Measurements from ENCODE around the gene HECTD4.

Gene HECTD4

GRCh38 chr12:112191840-112192321 is 190.3 kb downstream of the HECTD4 start:
- POLR2A ChIA-PET: interaction anchor here (2.1 kb wide), 1 partner anchor 11 kb away, joined by 5 read pairs; no protein-coding TSS in a partner anchor
- no peak for TF ChIP-seq SUZ12 (IDR thresholded peaks at IDR 0.05)
- TF ChIP-seq TARDBP (IDR thresholded peaks at IDR 0.05): no peak
- TF ChIP-seq NFRKB (IDR thresholded peaks at IDR 0.05): no peak
- TF ChIP-seq BHLHE40 (IDR thresholded peaks at IDR 0.05; ENCODE audit: borderline replicate concordance): no peak
- no peak for TF ChIP-seq PKNOX1 (IDR thresholded peaks at IDR 0.05)
- no peak for TF ChIP-seq CTBP1 (IDR thresholded peaks at IDR 0.05; ENCODE audit: borderline replicate concordance)
- no peak for TF ChIP-seq ZNF384 (IDR thresholded peaks at IDR 0.05)
- TF ChIP-seq FOXA1 (IDR thresholded peaks at IDR 0.05): no peak
- no peak for TF ChIP-seq ELF4 (IDR thresholded peaks at IDR 0.05)
- TF ChIP-seq FOXK2 (IDR thresholded peaks at IDR 0.05): no peak
- TF ChIP-seq HDGF (IDR thresholded peaks at IDR 0.05; ENCODE audit: borderline replicate concordance): no peak
- TF ChIP-seq L3MBTL2 (conservative IDR thresholded peaks at IDR 0.05): no peak
- no peak for TF ChIP-seq FOXM1 (IDR thresholded peaks at IDR 0.05; ENCODE audit: borderline replicate concordance)
- no peak for TF ChIP-seq ARNT (IDR thresholded peaks at IDR 0.05)
- no peak for TF ChIP-seq SP1 (IDR thresholded peaks at IDR 0.05)
- TF ChIP-seq LEF1 (IDR thresholded peaks at IDR 0.05; ENCODE audit: borderline replicate concordance): no peak
- no peak for DNase-seq (ENCODE audit: extremely low spot score)

GRCh38 chr12:112191201-112191600 is 191.0 kb downstream of the HECTD4 start:
- ChIA-PET POLR2A (no interaction called here), CTCF (no interaction called here)
- no peak for TF ChIP-seq ARNT (IDR thresholded peaks at IDR 0.05)
- TF ChIP-seq ELF4 (IDR thresholded peaks at IDR 0.05): no peak
- no peak for TF ChIP-seq L3MBTL2 (conservative IDR thresholded peaks at IDR 0.05)
- DNase-seq (ENCODE audit: extremely low spot score): no peak

More at GRCh38 chr12:112191840-112192321, 190.3 kb downstream of the HECTD4 start:
- CTCF ChIA-PET: no interaction called here

GRCh38 chr12:112190231-112191025 is 191.8 kb downstream of the HECTD4 start:
- TF ChIP-seq FOXA1 (IDR thresholded peaks at IDR 0.05) (no peak), NFRKB (IDR thresholded peaks at IDR 0.05) (no peak), BHLHE40 (IDR thresholded peaks at IDR 0.05; ENCODE audit: borderline replicate concordance) (no peak), FOXM1 (IDR thresholded peaks at IDR 0.05; ENCODE audit: borderline replicate concordance) (no peak), PKNOX1 (IDR thresholded peaks at IDR 0.05) (no peak), HDGF (IDR thresholded peaks at IDR 0.05; ENCODE audit: borderline replicate concordance) (no peak), FOXK2 (IDR thresholded peaks at IDR 0.05) (no peak), SP1 (IDR thresholded peaks at IDR 0.05) (no peak), SUZ12 (IDR thresholded peaks at IDR 0.05) (no peak), L3MBTL2 (conservative IDR thresholded peaks at IDR 0.05) (no peak), ZNF384 (IDR thresholded peaks at IDR 0.05) (no peak), CTBP1 (IDR thresholded peaks at IDR 0.05; ENCODE audit: borderline replicate concordance) (no peak), ELF4 (IDR thresholded peaks at IDR 0.05) (no peak), TARDBP (IDR thresholded peaks at IDR 0.05) (no peak), ARNT (IDR thresholded peaks at IDR 0.05) (no peak), LEF1 (IDR thresholded peaks at IDR 0.05; ENCODE audit: borderline replicate concordance) (no peak)
- ChIA-PET CTCF (no interaction called here), POLR2A (no interaction called here)
- no peak for DNase-seq (ENCODE audit: extremely low spot score)

- no peak for DNase-seq (ENCODE audit: extremely low spot score)
- POLR2A ChIA-PET: no interaction called here
- TF ChIP-seq FOXA1 (IDR thresholded peaks at IDR 0.05) (no peak), BHLHE40 (IDR thresholded peaks at IDR 0.05; ENCODE audit: borderline replicate concordance) (no peak), TARDBP (IDR thresholded peaks at IDR 0.05) (no peak), ARNT (IDR thresholded peaks at IDR 0.05) (no peak), HDGF (IDR thresholded peaks at IDR 0.05; ENCODE audit: borderline replicate concordance) (no peak), NFRKB (IDR thresholded peaks at IDR 0.05) (no peak), LEF1 (IDR thresholded peaks at IDR 0.05; ENCODE audit: borderline replicate concordance) (no peak), PKNOX1 (IDR thresholded peaks at IDR 0.05) (no peak), L3MBTL2 (conservative IDR thresholded peaks at IDR 0.05) (no peak), FOXK2 (IDR thresholded peaks at IDR 0.05) (no peak), ELF4 (IDR thresholded peaks at IDR 0.05) (no peak), ZNF384 (IDR thresholded peaks at IDR 0.05) (no peak), FOXM1 (IDR thresholded peaks at IDR 0.05; ENCODE audit: borderline replicate concordance) (no peak), SUZ12 (IDR thresholded peaks at IDR 0.05) (no peak), CTBP1 (IDR thresholded peaks at IDR 0.05; ENCODE audit: borderline replicate concordance) (no peak)
- CTCF ChIA-PET: no interaction called here
These were observed 194.0 kb downstream of the HECTD4 start for GRCh38 chr12:112188130-112188830.

- ChIA-PET POLR2A (no interaction called here), CTCF (no interaction called here)
- no peak for TF ChIP-seq FOXK2 (IDR thresholded peaks at IDR 0.05)
- no peak for TF ChIP-seq HDGF (IDR thresholded peaks at IDR 0.05; ENCODE audit: borderline replicate concordance)
- TF ChIP-seq ARNT (IDR thresholded peaks at IDR 0.05): no peak
- TF ChIP-seq FOXM1 (IDR thresholded peaks at IDR 0.05; ENCODE audit: borderline replicate concordance): no peak
- TF ChIP-seq PKNOX1 (IDR thresholded peaks at IDR 0.05): no peak
- no peak for DNase-seq (ENCODE audit: extremely low spot score)
These were observed 196.9 kb downstream of the HECTD4 start for GRCh38 chr12:112185093-112185923.

All from HEK293T (cell line).